Tibial artery (tissue), 4 donors: ENCODE measurements around the gene XIRP1.

ENCODE experiments used
- DNase-seq, 2 donors: peaks; one replicate each; pipeline ENCODE4 v3.0.0-alpha.2; 2019
- H3K27ac ChIP-seq, 2 donors: fragments of 200-600 bp; sonication (generic) in 1 of 2; 1 replicate in 1 of 2; 2 replicates in 1 of 2; pipeline ENCODE4 v1.5.1; 2018 to 2019; ENCODE audit warnings: mild to moderate bottlenecking in 1 of 2
- H3K27me3 ChIP-seq, 2 donors: fragments of 200-600 bp; sonication (generic) in 1 of 2; one replicate each; pipeline versions ENCODE4 v1.5.1 to v1.6.0; 2016 to 2019
- H3K36me3 ChIP-seq, 3 donors: fragments of 200-600 bp; sonication (generic) in 2 of 3; one replicate each; pipeline ENCODE4 v1.5.1; 2016 to 2019; ENCODE audit warnings: mild to moderate bottlenecking in 2 of 3
- H3K4me1 ChIP-seq, 4 donors: fragments of 200-600 bp; sonication (generic) in 2 of 4; 1 replicate in 3 of 4; 2 replicates in 1 of 4; pipeline ENCODE4 v1.5.1; 2016 to 2019
- H3K4me3 ChIP-seq, 2 donors: fragments of 200-600 bp; sonication (generic) in 1 of 2; 1 replicate in 1 of 2; 2 replicates in 1 of 2; pipeline ENCODE4 v1.5.1; 2018 to 2019; ENCODE audit warnings: mild to moderate bottlenecking in 2 of 2
- H3K9me3 ChIP-seq, 3 donors: fragments of 200-600 bp; sonication (generic) in 1 of 3; one replicate each; pipeline ENCODE4 v1.5.1; 2016 to 2019
- intact Hi-C: fragments of 100-400 bp; cut with DNase I; formaldehyde crosslinking; loops from one replicate; pipeline ENCODE4 v1.15.0; 2023; ENCODE audit warnings: low total_unique reads
- TF ChIP-seq, protein P1 (sequence below), 2 experiments: fragments of 200-600 bp in 1 of 2; fragments of 450-650 bp in 1 of 2; IDR thresholded peaks; one replicate each; pipeline ENCODE4 v1.5.1; 2017 to 2019; ENCODE audit warnings: antibody characterized with exemption in 2 of 2, mild to moderate bottlenecking in 1 of 2, moderate library complexity in 1 of 2

XIRP1 gene

GRCh38 chr3:39143051-39143885 is 49.1 kb downstream of the XIRP1 start:
- Histone ChIP-seq H3K9me3 (no peaks in the 10 kb centered on the region), H3K36me3 (peaks cover 34 to 67% (median 66%) of the 10 kb centered on the region in 3 donors), H3K4me1 (peaks cover 0 to 91% (median 70%) of the 10 kb centered on the region in 4 donors), H3K4me3 (no peak overlapping the region), H3K27me3 (no peaks in the 10 kb centered on the region), H3K27ac (no peak overlapping the region)
- DNase-seq: peak in 1 of 2 donors; percentile 57
- intact Hi-C loops: no loop called here
- TF ChIP-seq, protein P1, sequence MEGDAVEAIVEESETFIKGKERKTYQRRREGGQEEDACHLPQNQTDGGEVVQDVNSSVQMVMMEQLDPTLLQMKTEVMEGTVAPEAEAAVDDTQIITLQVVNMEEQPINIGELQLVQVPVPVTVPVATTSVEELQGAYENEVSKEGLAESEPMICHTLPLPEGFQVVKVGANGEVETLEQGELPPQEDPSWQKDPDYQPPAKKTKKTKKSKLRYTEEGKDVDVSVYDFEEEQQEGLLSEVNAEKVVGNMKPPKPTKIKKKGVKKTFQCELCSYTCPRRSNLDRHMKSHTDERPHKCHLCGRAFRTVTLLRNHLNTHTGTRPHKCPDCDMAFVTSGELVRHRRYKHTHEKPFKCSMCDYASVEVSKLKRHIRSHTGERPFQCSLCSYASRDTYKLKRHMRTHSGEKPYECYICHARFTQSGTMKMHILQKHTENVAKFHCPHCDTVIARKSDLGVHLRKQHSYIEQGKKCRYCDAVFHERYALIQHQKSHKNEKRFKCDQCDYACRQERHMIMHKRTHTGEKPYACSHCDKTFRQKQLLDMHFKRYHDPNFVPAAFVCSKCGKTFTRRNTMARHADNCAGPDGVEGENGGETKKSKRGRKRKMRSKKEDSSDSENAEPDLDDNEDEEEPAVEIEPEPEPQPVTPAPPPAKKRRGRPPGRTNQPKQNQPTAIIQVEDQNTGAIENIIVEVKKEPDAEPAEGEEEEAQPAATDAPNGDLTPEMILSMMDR (IDR thresholded peaks at IDR 0.05): no peak

GRCh38 chr3:39142067-39142466 is 50.3 kb downstream of the XIRP1 start:
- TF ChIP-seq, protein P1 (IDR thresholded peaks at IDR 0.05): no peak
- DNase-seq: no peak
- Histone ChIP-seq H3K4me1 (peaks cover 0 to 82% (median 58%) of the 10 kb centered on the region in 4 donors), H3K36me3 (peaks cover 34 to 79% (median 71%) of the 10 kb centered on the region in 3 donors), H3K4me3 (no peak overlapping the region), H3K27me3 (no peaks in the 10 kb centered on the region), H3K9me3 (no peaks in the 10 kb centered on the region), H3K27ac (peak overlapping the region; percentile 56 to 61)
- intact Hi-C loops: no loop called here

GRCh38 chr3:39141171-39141995 is 51.0 kb downstream of the XIRP1 start:
- H3K36me3 ChIP-seq: peaks cover 34 to 84% (median 72%) of the 10 kb centered on the region in 3 donors
- H3K4me3 ChIP-seq: no peak overlapping the region
- TF ChIP-seq, protein P1 (IDR thresholded peaks at IDR 0.05): no peak
- H3K27ac ChIP-seq: peak overlapping the region; percentile 56 to 61
- intact Hi-C loops: no loop called here
- no peaks in the 10 kb centered on the region for H3K27me3 ChIP-seq
- DNase-seq: peak; percentile 20 to 78
- peaks cover 0 to 75% (median 51%) of the 10 kb centered on the region in 4 donors for H3K4me1 ChIP-seq
- H3K9me3 ChIP-seq: no peaks in the 10 kb centered on the region

DNA sequence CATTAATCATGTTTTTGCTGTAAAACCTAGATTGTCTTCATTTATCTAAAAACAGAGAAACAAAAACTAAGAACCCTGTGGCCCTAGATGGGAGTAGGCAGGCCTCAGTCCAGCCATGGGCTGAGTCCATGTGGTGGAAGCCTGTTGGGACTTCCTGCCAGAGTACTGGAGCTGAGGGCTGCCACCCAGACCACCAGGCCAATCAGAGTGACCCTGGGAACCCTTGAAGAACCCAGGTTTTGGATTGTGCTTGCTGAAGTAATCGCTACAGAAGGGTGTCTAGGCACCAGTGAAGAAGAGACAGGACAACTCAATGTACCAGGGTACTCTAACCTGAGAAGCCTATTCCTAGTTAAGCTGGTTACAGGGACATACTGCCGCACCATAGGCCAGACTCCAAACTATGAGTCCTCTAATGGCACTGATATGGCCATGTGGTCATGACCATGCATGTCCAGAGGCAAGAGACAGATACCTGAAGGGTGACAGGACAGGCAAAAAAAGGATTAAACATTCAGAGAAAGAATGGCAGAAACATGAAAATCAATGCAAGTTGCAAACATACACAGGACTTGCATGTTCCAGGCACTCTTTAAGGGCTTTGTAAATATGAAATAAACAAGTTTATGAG is 51.9 kb downstream of the XIRP1 start:
- Histone ChIP-seq H3K27ac (peak overlapping the region; percentile 45 to 61), H3K4me1 (peaks cover 0 to 65% (median 43%) of the 10 kb centered on the region in 4 donors), H3K36me3 (peaks cover 34 to 76% (median 63%) of the 10 kb centered on the region in 3 donors), H3K27me3 (no peaks in the 10 kb centered on the region), H3K9me3 (no peaks in the 10 kb centered on the region), H3K4me3 (no peak overlapping the region)
- intact Hi-C loops: no loop called here
- TF ChIP-seq, protein P1 (IDR thresholded peaks at IDR 0.05): no peak
- DNase-seq: no peak

DNA sequence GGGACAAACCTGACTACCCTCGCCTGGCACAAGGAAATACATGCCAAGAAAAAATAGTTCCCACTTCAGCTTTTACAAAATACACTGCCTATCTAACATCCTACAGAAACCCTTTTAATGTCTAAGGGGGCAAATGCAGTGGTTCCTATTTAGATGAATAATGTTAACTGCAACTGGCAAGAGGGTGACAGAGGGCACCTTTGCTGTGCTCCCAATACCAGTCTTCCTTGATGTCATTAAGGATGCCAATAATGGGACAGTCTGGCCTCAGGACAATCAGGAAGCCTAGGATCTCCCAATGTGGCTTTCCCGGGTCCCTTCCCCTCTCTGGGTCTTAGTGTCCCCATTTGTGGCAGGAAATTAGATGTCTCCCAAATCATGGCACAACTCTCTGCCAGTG is 53.0 kb downstream of the XIRP1 start:
- peaks cover 0 to 61% (median 41%) of the 10 kb centered on the region in 4 donors for H3K4me1 ChIP-seq
- intact Hi-C loops: no loop called here
- TF ChIP-seq, protein P1 (IDR thresholded peaks at IDR 0.05): no peak
- peak in 1 of 2 donors; percentile 4 for DNase-seq
- no peaks in the 10 kb centered on the region for H3K27me3 ChIP-seq
- H3K36me3 ChIP-seq: peaks cover 25 to 74% (median 53%) of the 10 kb centered on the region in 3 donors
- H3K9me3 ChIP-seq: no peaks in the 10 kb centered on the region
- H3K27ac ChIP-seq: peak overlapping the region; percentile 29 to 45
- no peak overlapping the region for H3K4me3 ChIP-seq
